K562 (cell line): ENCODE results near the gene SKP2. TPM values are rescaled to one million over a fixed set of nuclear protein-coding genes. Genes with fewer than 3 reads are reported as not detected.
A peak's percentile ranks its signal among the peaks of the same experiment; 100 is the strongest.

Experiments used
- HDAC8 ChIP-seq: fragments of 450-650 bp; IDR thresholded peaks from 2 replicates; pipeline ENCODE4 v1.6.1; 2016; ENCODE audit warnings: mild to moderate bottlenecking, missing genetic modification characterization, moderate library complexity, missing compliant biosample characterization
- MXI1 ChIP-seq: IDR thresholded peaks from 2 replicates; pipeline ENCODE4 v1.6.1; 2011; ENCODE audit warnings: low read depth, mild to moderate bottlenecking, improper control_type of control experiment, low read length
- SMARCA4 ChIP-seq: fragments of 450-650 bp; IDR thresholded peaks from 2 replicates; pipeline ENCODE4 v1.6.1; 2016
- SP1 ChIP-seq: sonication (generic); formaldehyde crosslinking; IDR thresholded peaks from 2 replicates; pipeline ENCODE4 v1.8.1; 2022; ENCODE audit warnings: mild to moderate bottlenecking, missing genetic modification reagents
- TCF7L2 ChIP-seq: fragments of 150-350 bp; IDR thresholded peaks from 2 replicates; pipeline ENCODE4 v1.6.1; 2016; ENCODE audit warnings: low read depth, mild to moderate bottlenecking, low read length, moderate library complexity
- ZNF589 ChIP-seq: fragments of 200-800 bp; sonication (Bioruptor generic); IDR thresholded peaks from 2 replicates; pipeline ENCODE4 v1.6.1; 2016; ENCODE audit warnings: low read depth, missing genetic modification characterization, missing compliant biosample characterization
- ZNF696 ChIP-seq: fragments of 250-450 bp; sonication (Bioruptor Pico); conservative IDR thresholded peaks from 2 replicates; pipeline ENCODE4 v1.4.0; 2020; ENCODE audit warnings: mild to moderate bottlenecking, moderate library complexity
- polyA plus RNA-seq, 8 experiments: library from polyadenylated mRNA; depleted of rRNA in 4 of 8; stranded (reverse) in 5 of 8; unstranded in 3 of 8; fragments of >200 nt; fragmentation: Nextera tagmentation in 2 of 8; fragmentation: Illumina TruSeq in 1 of 8; extraction: Ambion mirVana in 2 of 8; extraction: Trizol in 1 of 8; gene quantifications; 2 replicates each; pipeline versions ENCODE4 v1.2.1 to v1.2.3, GENCODE V29; 2011 to 2014; ENCODE audit warnings: inconsistent platforms in 1 of 8, missing spikeins in 1 of 8
- total RNA-seq, 7 experiments: library from RNA; depleted of rRNA in 6 of 7; stranded (reverse); fragments of >200 nt in 6 of 7; fragmentation: Illumina TruSeq in 2 of 7; extraction: Trizol in 2 of 7; gene quantifications; 2 replicates each; pipeline versions ENCODE4 v1.2.1 to v1.2.3, GENCODE V29; 2011 to 2021; ENCODE audit warnings: low replicate concordance in 1 of 7
- TF ChIP-seq, protein P1 (sequence below): fragments of 450-650 bp; formaldehyde crosslinking; IDR thresholded peaks from 2 replicates; pipeline ENCODE4 v1.4.0; 2020; ENCODE audit warnings: mild to moderate bottlenecking, mixed read lengths

SKP2 gene
- total and polyA plus RNA-seq, 9 of the 15 experiments (the other 6 are each of a cell fraction or from before 2014, with no cell fraction given) = 30.0 to 97.5 (median 80.8) TPM

DNA sequence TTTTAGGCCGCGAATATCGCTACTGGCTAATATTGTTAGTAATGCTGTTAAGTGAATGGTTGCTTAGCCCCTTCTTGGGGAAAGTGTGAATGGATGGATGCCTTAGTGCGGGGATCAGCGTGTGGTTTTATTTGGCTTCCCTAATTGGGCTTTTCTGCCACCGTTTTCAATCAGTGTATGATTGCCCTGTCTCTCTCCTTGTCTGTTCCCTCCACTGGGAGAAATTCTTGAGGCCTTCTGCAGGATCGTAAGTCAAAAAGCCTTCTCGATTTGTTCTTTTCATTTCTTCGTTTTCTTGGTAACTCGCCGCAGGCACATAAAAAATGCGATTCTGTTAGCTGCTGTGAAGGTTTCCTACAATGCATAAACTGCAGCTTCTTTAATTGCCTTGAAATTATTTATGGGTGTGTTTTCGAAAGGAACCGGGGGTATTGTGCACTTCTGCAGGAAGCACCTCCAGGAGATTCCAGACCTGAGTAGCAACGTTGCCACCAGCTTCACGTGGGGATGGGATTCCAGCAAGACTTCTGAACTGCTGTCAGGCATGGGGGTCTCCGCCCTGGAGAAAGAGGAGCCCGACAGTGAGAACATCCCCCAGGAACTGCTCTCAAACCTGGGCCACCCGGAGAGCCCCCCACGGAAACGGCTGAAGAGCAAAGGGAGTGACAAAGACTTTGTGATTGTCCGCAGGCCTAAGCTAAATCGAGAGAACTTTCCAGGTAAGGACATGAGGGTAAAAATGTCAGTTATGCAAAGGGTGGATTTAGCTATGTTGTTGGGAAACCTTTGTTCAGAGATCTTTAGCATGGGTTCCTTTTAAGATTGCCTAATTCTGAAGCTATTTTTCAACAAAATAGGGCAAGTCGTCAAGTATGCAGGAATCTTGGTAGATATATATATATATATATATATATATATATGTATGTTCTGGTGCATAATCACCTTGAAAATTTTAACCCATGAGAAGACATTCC is 700 bp downstream of the SKP2 start (continued):
- TF ChIP-seq, protein P1, sequence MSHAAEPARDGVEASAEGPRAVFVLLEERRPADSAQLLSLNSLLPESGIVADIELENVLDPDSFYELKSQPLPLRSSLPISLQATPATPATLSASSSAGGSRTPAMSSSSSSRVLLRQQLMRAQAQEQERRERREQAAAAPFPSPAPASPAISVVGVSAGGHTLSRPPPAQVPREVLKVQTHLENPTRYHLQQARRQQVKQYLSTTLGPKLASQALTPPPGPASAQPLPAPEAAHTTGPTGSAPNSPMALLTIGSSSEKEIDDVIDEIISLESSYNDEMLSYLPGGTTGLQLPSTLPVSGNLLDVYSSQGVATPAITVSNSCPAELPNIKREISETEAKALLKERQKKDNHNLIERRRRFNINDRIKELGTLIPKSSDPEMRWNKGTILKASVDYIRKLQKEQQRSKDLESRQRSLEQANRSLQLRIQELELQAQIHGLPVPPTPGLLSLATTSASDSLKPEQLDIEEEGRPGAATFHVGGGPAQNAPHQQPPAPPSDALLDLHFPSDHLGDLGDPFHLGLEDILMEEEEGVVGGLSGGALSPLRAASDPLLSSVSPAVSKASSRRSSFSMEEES (CRISPR knock-in tag) = no peak
- TF ChIP-seq TCF7L2 (no peak), SMARCA4 (0 out of 2 replicates have a peak, but pooled peaks have one; percentile 19), ZNF589 (peak; percentile 84), ZNF696 (CRISPR knock-in tag) (no peak), MXI1 (0 out of 2 replicates have a peak, but pooled peaks have one; percentile 17), SP1 (CRISPR knock-in tag) (0 out of 2 replicates have a peak, but pooled peaks have one; percentile 13), HDAC8 (tag) (no peak)
